Motor neuron (in vitro differentiated cells): Measurements from ENCODE around the gene POLR1E. TPM values are rescaled to one million over a fixed set of nuclear protein-coding genes. Genes with fewer than 3 reads are reported as not detected.

ENCODE experiments used
- ATAC-seq, 8 experiments: fragments of 200-7000 bp; cut with Tn5 transposase; replicated peaks in 6 of 8; 2 replicates each; pipeline ENCODE4 v1.8.0; 2021; ENCODE audit warnings: mild to moderate bottlenecking in 8 of 8, moderate library complexity in 8 of 8
- H3K27ac ChIP-seq, 2 donors: fragments of 250-450 bp; sonication (Bioruptor Pico); 2 replicates each; pipeline ENCODE4 v1.9.0; 2021; ENCODE audit warnings: antibody characterized with exemption in 2 of 2, mild to moderate bottlenecking in 2 of 2, moderate library complexity in 1 of 2
- H3K4me1 ChIP-seq, 2 donors: fragments of 250-450 bp; sonication (Bioruptor Pico); replicated peaks in 1 of 2; 2 replicates each; pipeline ENCODE4 v1.6.1; 2021; ENCODE audit warnings: antibody characterized with exemption in 2 of 2, mild to moderate bottlenecking in 2 of 2, moderate library complexity in 1 of 2
- H3K4me3 ChIP-seq, 5 donors: fragments of 250-450 bp; sonication (Bioruptor Pico); 2 replicates each; pipeline ENCODE4 v1.9.0; 2021; ENCODE audit warnings: antibody characterized with exemption in 5 of 5, mild to moderate bottlenecking in 5 of 5, moderate library complexity in 4 of 5
- WGBS, 10 experiments: fragments of 450-650 bp; shearing (Covaris generic); methylation state at CpG; one replicate each; pipeline ENCODE4 v1.0.0; 2022; 5-methylcytosine and 5-hydroxymethylcytosine counted together
- in situ Hi-C, 9 experiments: fragments of 400-800 bp; cut with MboI; loops; one replicate each; pipeline ENCODE4 v1.15.0; 2021; ENCODE audit warnings: low sequenced_read_pairs in 9 of 9, low pct_unique_long_range_greater_than_20kb in 2 of 9; ENCODE audit not compliant: unreplicated experiment in 9 of 9
- total RNA-seq, 8 experiments: library from RNA; unstranded; fragments of 300-600 nt; gene quantifications; 2 replicates each; pipeline versions ENCODE4 v1.2.3 to v1.2.4, GENCODE V29; 2022

Gene POLR1E, protein sequence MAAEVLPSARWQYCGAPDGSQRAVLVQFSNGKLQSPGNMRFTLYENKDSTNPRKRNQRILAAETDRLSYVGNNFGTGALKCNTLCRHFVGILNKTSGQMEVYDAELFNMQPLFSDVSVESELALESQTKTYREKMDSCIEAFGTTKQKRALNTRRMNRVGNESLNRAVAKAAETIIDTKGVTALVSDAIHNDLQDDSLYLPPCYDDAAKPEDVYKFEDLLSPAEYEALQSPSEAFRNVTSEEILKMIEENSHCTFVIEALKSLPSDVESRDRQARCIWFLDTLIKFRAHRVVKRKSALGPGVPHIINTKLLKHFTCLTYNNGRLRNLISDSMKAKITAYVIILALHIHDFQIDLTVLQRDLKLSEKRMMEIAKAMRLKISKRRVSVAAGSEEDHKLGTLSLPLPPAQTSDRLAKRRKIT
- total RNA-seq, result 10 to 100 TPM; 19.4 to 35.4 (median 24.9) TPM

DNA sequence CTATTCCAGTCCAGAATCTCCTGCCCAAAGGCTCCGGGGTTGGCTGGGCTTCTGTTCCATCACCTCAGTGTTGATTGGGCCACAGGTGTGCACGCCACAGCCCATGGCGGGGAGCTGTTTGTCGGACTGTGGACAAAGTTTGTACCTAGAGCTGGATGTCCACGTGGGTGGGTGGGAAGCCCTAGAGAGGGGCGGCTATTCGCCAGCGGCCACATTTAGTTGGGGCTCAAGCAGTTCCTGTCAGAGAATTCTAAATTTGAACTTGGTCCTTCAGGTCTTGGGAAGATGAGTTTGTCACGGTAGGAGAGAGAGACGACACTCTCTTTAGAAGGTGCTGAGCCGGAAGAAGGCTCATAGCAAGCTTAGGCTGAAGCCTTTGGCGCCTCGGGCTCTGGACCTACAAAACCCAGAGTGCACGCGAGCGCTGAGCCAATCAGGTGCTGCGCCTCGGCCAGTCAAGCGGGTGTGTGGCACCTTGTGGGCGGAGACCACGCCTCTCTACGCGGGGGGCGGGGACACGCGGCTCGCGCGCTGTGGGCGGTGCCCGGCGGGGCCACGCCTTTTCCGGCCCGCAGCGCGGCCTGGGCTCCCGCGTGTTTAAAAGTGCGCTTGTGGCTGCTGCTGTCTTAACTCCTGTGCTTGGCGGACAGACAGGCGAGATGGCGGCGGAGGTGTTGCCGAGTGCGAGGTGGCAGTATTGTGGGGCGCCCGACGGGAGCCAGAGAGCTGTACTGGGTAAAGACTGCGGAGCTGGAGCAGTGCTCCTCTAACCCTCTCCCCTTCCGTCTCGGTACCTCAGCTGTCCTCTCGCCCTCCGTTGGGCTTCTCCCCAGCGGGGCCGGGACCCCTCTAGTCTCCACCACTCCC, at the start of gene POLR1E:
TSS of gene POLR1E (plus strand) at position 560 of the 867 bp plus-strand sequence. CDS start at position 660, 100 bp downstream.
- H3K27ac ChIP-seq, result peak within 1 kb of the TSS in 1 of 2 donors; percentile 2
- peak; percentile 85 to 96 (median 94) for ATAC-seq

DNA sequence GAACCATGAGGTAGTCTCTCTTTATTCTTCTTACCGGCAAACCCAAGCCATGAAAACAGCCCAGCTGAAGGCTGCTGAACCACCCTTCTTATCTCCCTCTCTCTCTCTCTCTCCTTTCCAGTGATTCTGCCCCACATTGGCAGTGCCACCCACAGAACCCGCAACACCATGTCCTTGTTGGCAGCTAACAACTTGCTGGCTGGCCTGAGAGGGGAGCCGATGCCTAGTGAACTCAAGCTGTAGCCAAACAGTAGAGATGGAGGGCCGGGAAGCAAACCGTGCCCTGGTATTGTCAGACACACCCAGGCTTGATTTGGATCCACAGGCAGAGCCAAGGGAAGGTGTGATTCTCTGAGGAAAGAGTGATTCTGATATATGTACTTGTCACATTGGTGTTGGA, 49.2 kb upstream of the POLR1E start:
- in situ Hi-C loops, result no loop called here
- Histone ChIP-seq H3K4me3 (no peak overlapping the region), H3K27ac (no peak overlapping the region), H3K4me1 (peaks cover 16 to 21% of the 10 kb centered on the region in 2 donors)
- no peak for ATAC-seq
- 79 to 100% (median 100%) methylated on average over 1 to 5 of the region's 5 CpGs; no CpG with 5 or more reads in 4 of the 10 experiments for WGBS, 10 experiments

More for the DNA sequence above, at the start of gene POLR1E:
- peak within 1 kb of the TSS; percentile 49 to 65 (median 57) for H3K4me3 ChIP-seq
- in situ Hi-C loops, result loop anchor here in 3 of 9 experiments (25.0 kb wide), 3 partner anchors 102 to 427 kb away; partner anchors contain the start of genes FBXO10 (in 2 of the 3), TOMM5 (in 2 of the 3), EXOSC3 (in 1 of the 3) and SLC25A51 (in 1 of the 3)
- 0 to 57% (median 11%) methylated on average over 2 to 9 of the region's 56 CpGs; no CpG with 5 or more reads in 4 of the 10 experiments for WGBS, 10 experiments
- H3K4me1 ChIP-seq, result peaks cover 11 to 13% of the 10 kb centered on the region in 2 donors

DNA sequence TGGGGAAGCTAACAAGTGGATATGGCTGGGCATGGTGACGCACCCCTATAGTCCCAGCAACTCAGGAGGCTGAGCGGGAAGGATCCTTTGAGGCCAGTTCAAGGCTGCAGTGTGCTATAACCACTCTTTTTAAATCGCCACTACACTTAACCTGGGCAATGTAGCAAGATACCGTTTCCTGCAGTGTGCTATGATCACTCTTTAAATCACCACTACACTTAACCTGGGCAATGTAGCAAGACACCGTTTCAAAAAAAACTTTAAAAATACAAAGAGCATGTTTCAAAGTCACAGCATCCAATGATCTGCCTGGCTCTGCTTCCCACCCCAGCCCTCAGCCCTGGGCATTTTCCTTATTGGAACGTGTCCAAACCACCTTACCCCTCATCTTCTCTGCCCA, 48.7 kb upstream of the POLR1E start:
- no peak overlapping the region for H3K4me3 ChIP-seq
- in situ Hi-C loops, result no loop called here
- H3K4me1 ChIP-seq, result peaks cover 16 to 21% of the 10 kb centered on the region in 2 donors
- ATAC-seq, result no peak
- WGBS, 10 experiments, result 80 to 100% (median 95%) methylated on average over 1 to 5 of the region's 6 CpGs; no CpG with 5 or more reads in 3 of the 10 experiments
- no peak overlapping the region for H3K27ac ChIP-seq

DNA sequence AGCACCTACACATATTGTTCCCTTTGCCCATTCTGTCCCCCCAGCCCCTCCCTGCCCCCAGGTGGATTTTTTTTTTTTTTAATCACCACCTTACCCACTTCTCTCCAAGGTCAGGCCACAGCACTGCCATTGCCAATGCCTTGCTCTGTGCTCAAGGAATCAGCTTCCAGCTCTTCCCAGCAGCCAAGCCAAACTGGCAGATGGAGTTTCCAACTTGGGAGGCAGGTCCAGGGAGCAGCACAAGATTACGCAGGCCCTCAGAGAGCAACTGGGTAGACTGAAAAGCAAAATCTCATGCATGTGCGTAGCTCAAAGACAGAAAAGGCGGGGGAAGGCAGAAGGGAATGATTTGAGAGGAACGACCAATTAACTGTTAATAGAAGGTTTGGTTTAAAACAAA, 48.1 kb upstream of the POLR1E start:
- Histone ChIP-seq H3K4me1 (peaks cover 16 to 21% of the 10 kb centered on the region in 2 donors), H3K4me3 (no peak overlapping the region), H3K27ac (no peak overlapping the region)
- 83 to 100% (median 91%) methylated on average over 1 to 4 of the region's 4 CpGs for WGBS, 10 experiments
- in situ Hi-C loops, result no loop called here
- ATAC-seq, result no peak

DNA sequence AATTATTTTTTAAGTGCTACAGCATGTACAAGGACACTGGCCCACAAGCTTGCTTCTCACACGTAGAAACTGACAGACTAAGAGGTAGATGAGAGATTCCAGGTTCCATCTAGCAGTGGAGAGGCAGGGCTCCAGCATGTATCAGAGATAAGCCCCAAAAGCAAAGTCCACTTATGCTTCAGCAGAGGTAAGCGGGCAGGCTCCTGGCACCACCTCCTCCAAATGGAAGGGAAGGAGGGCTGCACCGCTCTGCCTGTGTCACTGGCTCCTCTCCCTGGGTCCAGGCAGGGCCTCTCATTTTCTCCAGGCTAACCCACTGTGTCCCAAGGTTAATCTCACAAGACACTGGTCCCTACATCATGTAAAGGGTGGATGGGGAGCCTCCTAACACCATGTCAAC, 47.4 kb upstream of the POLR1E start:
- in situ Hi-C loops, result no loop called here
- Histone ChIP-seq H3K4me3 (no peak overlapping the region), H3K27ac (no peak overlapping the region), H3K4me1 (peaks cover 14 to 15% of the 10 kb centered on the region in 2 donors)
- ATAC-seq, result no peak
- WGBS, 10 experiments, result 80 to 100% (median 92%) methylated on average over 1 to 3 of the region's 3 CpGs; no CpG with 5 or more reads in 4 of the 10 experiments

DNA sequence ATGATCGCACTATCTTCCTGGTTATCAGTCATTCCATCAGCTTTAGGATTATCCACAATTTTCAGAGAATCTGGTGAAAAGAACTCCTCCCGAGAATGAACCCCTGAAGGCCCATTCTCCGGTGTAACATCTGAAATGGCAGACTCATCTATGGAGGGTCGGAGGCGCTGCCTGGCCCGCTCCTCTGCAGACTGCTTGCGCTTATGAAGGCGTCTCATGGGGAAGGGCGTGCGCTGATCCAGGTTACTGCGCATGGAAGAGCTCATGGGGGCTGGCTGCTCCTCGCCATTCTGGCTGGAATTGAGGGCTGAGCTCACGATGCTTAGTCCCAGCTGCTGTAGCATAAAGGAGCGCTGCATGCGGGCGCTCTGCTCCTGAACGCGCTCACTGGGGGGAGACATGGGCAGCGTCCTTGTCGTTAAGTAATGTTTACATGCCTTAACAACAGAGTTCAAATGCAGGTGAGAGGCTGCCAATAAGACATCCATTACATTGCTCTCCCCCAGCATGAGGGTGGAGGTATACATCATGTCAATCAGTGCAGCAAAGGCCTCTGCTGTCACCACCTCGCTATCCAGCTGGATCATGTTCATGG, 43.9 kb upstream of the POLR1E start:
- Histone ChIP-seq H3K27ac (no peak overlapping the region), H3K4me1 (no peaks in the 10 kb centered on the region), H3K4me3 (no peak overlapping the region)
- WGBS, 10 experiments, result 90 to 100% (median 96%) methylated on average over 2 to 10 of the region's 21 CpGs; no CpG with 5 or more reads in 3 of the 10 experiments
- peak in 5 of 8 experiments; percentile 17 to 33 (median 20) for ATAC-seq
- in situ Hi-C loops, result no loop called here

DNA sequence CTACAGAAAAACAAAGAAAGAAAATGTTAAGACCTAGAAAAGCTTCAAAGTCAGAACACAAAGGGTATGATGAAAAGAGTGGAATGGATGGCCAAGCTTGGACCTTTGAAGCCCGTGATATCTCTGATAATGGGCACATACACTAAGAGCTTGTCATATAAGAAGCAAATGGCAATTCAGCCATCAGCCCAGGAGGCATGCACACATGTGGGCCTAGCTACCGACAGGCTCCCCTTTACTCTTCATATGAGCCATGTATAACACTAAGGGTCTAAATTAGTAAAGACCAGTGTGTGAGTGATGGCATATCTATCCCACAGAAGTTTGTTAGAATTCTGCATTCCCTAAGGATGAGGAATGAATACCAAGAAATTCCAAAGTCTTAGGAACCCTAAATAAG, 43.2 kb upstream of the POLR1E start:
- Histone ChIP-seq H3K4me3 (no peak overlapping the region), H3K4me1 (no peaks in the 10 kb centered on the region), H3K27ac (no peak overlapping the region)
- in situ Hi-C loops, result no loop called here
- no peak for ATAC-seq
- 14 to 100% (median 95%) methylated on average over 1 to 2 of the region's 2 CpGs; no CpG with 5 or more reads in 4 of the 10 experiments for WGBS, 10 experiments

DNA sequence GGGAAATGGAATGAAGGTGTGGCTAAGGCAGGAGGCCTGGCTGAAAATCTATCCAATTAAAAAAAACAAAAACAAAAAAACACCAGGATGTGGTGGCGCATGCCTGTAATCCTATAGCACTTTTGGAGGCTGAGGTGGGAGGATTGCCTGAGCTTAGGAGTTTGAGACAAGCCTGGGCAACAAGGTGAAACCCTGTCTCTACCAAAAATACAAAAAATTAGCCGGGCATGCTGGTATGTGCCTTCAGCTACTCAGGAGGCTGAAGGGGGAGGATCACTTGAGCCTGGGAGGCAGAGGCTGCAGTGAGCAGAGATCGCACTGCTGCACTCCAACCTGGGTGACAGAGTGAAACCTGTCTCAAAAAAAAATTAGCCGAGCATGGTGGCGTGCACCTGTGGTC, 42.2 kb upstream of the POLR1E start:
- 69 to 100% (median 100%) methylated on average over 1 to 5 of the region's 5 CpGs; no CpG with 5 or more reads in 3 of the 10 experiments for WGBS, 10 experiments
- no peak overlapping the region for H3K27ac ChIP-seq
- H3K4me3 ChIP-seq, result no peak overlapping the region
- in situ Hi-C loops, result no loop called here
- no peaks in the 10 kb centered on the region for H3K4me1 ChIP-seq
- no peak for ATAC-seq

DNA sequence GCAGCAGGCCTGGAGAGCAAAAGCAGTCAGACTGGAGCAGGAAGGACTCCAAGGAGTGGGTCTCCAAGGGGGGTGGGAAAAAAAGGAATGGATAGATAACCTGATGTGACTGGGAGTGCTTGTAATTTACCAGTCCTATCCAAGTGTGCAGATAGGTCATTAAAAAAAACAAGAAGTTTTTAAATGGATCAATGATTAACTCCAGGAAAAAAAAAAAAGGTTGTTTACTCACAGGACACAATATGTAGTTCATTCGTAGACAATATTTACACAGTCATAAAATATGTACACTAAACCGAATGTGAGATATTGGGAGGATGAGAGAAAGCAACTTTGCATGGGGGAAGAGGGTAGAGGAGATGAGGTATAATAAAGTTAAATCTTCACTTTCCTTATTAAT, 40.9 kb upstream of the POLR1E start:
- 21 to 100% (median 88%) methylated on average over 2 of the region's 2 CpGs; no CpG with 5 or more reads in 1 of the 10 experiments for whole genome bisulfite sequencing, 10 experiments
- H3K4me3 ChIP-seq, result no peak overlapping the region
- no peaks in the 10 kb centered on the region for H3K4me1 ChIP-seq
- H3K27ac ChIP-seq, result no peak overlapping the region
- no peak for ATAC-seq
- in situ Hi-C loops, result no loop called here

DNA sequence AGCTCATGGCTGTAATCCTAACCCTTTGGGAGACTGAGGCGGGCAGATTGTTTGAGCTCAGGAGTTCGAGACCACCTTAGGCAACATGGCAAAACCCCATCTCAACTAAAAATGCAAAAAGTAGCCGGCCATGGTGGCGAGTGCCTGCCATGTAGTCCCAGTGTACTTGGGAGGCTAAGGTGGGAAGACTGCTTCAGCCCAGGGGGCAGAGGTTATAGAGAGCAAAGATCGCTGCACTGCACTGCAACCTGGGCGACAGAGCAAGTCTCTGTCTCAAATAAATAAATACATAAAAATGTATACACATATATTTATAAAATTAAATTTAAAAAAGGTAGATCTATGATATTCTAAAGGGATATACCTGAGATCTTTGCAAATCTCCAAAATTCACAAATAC, 39.9 kb upstream of the POLR1E start:
- no peak overlapping the region for H3K4me3 ChIP-seq
- ATAC-seq, result no peak
- in situ Hi-C loops, result no loop called here
- no peak overlapping the region for H3K27ac ChIP-seq
- H3K4me1 ChIP-seq, result no peaks in the 10 kb centered on the region
- 75 to 100% (median 95%) methylated on average over 1 to 6 of the region's 6 CpGs; no CpG with 5 or more reads in 2 of the 10 experiments for WGBS, 10 experiments

DNA sequence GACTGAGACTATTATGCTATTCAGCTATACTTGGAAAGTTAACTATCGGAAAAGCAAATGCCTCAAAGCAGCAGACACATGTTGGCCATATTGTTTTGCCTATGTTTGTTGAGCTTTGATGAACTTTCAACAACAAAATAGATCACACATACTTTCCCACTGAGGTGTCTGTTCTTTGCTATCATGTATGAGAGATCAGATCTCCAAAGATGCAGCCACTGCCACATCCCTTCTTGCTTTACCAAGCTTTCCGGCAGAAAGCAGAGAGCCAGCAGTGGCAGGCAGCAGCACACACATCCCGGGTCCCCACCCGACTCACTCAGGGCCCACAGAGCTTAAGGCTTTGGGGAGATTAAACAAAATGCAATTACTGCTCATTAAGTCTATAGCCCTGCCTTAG, 39.3 kb upstream of the POLR1E start:
- 44 to 100% (median 91%) methylated on average over 1 to 4 of the region's 4 CpGs; no CpG with 5 or more reads in 1 of the 10 experiments for WGBS, 10 experiments
- Histone ChIP-seq H3K4me1 (no peaks in the 10 kb centered on the region), H3K27ac (no peak overlapping the region), H3K4me3 (no peak overlapping the region)
- in situ Hi-C loops, result no loop called here
- ATAC-seq, result peak in 3 of 8 experiments; percentile 18 to 28 (median 25)

DNA sequence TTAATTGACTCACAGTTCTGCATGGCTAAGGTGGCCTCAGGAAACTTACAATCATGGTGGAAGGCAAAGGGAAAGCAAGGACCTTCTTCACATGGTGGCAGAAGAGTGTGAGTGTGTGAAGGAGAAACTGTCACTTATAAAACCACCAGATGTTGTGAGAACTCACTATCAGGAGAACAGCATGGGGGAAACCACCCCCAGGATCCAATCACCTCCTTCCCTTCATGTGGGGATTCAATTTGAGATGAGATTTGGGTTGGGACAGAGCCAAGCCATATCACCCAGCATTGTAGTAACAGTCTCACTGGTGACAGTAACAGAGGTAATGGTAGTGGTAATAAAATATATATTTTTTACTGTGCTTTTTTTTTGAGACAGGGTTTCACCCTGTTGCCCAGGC, 38.6 kb upstream of the POLR1E start:
- Histone ChIP-seq H3K27ac (no peak overlapping the region), H3K4me1 (no peaks in the 10 kb centered on the region), H3K4me3 (no peak overlapping the region)
- in situ Hi-C loops, result no loop called here
- no peak for ATAC-seq
